GM18508 (cell line): ENCODE measurements around the gene MCM5.
"Not testable (repeated sequence)": the region's sequence is repeated elsewhere in the genome, so short reads cannot be mapped to it uniquely, and the experiment has no call there.

Source experiments
- ATAC-seq: cut with Tn5 transposase; IDR thresholded peaks from one replicate; pipeline ENCODE4 v1.9.1; 2021; ENCODE audit warnings: moderate number of reproducible peaks; ENCODE audit not compliant: insufficient read depth, unreplicated experiment

Gene MCM5

DNA sequence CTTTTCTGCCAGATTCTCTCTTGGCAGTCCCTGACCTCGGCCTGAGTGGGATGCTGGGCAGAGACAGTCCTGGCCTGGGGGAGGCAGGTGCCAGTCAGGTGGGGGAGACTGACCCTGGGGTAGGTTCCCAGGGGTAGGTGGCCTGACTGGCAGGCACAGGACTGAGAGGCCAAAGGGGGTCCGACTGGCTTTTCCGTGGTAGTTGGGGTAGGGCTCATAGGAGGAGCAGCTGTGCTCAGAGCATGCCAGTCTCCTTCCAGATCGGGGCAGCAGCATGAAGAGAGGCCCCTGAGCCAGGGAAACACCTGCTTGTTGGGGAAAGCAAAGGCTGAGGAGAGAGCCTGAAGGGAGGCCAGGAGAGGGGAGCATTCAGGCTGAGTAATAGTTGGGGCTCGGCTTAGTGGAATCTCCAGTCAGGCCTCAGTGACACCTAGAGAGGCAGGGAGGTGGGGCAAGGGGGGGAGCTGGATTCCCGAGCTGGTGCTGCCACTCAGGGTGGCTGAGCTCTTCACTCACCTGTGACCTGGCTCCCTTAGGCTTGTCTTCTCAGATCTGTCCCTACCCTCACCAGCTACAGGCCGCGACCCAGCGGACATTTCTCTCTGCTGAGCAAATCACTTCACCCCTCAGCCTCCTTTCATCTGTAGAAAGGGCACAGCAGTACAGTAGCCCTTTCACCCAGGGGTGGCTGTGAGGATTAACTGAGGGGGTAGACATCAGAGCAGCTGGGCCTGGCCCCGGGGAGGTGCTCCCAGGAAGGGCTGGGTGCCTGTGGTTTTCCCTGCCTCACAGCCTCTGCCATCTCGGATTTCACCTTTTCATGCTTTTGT is 26.2 kb downstream of the MCM5 start:
- no peak for ATAC-seq

DNA sequence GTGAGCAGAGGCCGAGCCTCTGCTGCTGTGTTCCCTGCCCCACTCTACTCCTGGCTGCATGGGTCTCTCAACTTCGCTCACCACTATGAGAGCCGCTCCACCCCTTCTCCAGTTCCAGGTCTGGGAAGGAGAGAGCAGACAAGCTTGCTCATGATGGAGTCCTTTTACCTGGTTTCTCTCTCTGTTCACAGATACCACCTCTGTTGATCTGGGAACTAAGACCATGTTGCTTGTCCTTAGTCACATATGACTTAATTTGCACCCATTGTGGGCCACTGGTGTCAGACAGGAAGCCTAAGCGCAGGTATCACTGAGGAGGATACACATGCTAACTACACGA is 26.8 kb downstream of the MCM5 start:
- no peak for ATAC-seq

DNA sequence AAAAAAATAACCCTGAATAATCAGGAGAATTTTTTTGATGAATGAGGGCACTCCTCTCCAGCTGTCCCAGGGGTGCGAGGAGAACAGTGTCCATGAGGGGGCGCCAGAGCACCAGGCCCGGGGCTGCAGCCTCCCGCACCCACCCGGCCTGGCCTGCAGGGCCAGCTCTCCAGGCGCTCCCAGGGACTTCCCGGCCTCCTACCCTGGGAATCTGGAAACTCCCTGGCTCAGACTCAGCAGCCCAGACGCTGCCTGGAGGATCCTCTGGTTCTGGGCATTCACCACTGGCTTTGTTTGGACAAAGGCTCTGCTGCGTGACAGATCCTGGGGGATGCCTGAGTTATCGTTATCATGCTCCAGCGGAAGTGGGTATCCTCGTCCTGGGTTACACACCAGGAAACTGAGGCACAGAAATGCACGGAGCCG is 31.0 kb downstream of the MCM5 start:
- ATAC-seq = no peak

DNA sequence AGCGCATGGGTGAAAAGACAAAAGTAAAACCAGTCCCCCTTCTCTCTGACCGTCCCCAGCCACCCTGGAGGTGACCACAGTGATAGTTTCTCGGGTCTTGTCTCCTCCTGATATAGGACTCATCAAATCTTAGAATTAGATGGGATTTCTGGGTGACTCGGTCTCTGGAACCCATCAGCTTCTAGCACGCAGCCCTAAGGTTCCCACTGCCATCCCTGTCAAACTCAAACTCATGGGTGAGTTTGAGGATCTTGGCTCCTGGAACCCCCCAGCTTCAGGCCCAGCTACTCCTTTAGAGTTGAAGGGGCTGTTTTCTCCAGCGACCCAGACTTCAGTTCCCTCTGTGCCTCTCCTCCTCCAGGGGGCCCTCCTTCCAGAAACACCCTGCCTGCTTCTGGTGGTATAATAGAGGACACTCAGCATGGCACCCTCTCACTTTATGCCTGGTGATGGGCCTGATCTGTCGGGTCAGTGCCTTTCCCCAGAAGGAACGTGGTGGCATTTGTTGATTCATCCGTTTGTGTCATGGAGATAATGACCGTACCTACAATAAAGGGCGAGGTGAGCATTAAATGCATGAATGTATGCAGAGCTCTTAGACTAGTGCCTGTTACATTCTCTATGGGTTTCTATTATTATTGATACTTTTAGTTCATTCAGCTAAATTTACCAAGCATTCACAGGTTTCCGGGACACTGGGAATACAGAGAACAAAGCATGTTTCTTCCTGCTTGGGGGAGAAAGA is 31.7 kb downstream of the MCM5 start:
- no peak for ATAC-seq

DNA sequence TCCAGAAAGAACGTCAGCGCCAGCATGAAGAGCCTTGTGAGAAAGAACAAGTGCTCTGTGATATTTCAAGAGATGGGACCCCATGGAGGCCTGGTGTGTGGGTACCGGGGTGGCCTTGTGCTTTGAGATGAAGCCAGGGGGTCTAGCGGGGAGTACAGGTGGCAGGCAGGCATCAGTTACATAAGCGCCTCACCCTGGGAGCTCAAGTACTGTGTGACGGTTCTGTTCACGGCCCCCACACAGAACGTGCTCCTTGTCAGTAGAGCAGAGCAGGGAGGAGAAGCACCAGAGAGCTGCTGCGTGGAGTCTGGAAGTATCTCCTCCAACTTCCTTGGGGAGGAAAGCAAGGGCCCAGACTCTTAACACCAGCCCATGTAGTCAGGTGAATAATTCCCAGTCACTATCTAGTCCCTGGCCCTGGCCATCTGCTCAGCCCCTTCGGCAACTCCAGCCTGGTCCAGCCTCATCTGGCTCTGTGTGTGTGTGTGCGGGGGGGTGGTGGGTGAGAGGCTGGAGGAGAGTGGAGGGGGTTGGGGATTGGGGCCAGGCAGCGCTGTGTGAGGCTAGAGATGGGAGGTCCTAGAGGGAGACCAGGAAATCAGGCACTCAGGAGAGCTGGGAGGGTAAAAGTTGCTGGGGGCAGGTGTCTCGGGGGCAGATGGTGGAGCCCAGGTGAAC is 32.4 kb downstream of the MCM5 start:
- no peak for ATAC-seq

DNA sequence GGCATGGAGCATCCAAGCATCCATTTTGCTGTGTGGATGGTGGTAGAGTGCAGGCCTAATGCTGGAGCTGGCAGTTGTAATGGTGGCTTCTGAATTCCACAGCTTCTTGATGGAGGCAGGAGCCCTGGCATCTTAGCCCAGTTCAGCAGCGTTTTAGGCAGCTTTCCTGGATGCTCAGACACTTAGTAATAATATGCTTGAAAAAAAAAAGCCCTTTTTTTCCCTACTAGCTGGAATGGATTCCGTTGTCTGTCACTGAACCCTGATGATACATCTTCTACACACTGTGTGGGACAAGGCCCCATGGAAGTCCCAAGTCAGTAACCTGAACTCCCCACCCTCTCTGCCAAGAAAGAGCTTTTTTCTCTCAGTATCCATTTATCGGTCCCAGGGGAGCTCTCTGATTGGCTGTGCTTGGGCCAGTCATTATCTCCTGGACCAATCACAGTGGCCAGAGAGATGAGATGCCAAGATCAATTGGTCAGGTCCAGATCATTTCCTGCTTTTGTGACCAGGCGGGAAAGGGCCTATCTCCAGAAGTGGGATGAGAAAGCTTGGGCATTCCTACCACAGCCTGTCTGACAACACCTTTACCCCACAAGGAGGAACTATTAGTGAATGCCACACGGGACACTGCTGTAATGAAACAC is 34.2 kb downstream of the MCM5 start:
- ATAC-seq = no peak

DNA sequence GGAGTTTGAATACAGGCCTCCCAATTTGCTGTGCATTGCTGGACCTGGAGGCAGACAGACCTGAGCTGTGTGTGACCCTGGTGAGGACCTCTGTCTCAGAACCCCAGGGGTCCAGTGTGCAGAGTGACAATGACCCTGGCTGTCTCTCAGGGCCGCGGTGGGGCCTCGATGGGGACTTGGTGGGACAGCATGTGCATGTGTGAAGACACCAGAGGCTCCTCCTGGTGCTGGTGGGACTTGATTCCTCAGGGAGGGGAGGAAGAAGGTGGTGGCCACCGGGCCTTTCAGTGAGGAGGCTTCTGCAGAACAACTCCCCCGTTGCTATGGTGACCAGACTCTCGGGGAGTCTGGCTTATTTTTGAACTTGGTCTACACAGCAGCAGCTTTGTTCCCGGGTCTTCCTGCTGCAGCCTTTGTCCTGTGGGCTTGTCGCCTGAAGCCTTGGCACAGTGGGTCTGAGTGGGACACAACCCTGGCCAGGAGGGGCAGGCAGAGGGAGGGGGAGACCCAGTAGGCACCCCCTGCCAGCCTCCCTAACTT is 35.3 kb downstream of the MCM5 start:
- no peak for ATAC-seq

DNA sequence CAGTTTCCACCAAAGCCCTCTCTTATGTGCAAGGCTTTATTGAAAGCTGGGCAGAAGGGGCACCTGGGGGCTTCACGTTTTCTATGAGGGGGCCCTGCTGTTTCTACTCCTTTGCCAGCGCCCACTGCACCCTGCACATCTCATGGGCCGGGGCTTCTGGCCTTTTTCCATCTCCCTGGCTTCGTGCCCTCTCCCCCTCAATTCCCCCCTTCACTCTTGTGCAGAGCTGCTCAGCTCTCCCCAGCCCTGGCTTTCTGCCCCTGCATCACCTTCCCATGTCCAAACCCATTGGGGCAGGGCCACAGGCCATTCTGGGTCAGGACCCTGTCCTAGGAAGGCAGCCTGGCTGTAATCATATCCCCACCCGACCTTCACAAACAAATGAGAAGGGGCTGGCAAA is 36.5 kb downstream of the MCM5 start:
- no peak for ATAC-seq

DNA sequence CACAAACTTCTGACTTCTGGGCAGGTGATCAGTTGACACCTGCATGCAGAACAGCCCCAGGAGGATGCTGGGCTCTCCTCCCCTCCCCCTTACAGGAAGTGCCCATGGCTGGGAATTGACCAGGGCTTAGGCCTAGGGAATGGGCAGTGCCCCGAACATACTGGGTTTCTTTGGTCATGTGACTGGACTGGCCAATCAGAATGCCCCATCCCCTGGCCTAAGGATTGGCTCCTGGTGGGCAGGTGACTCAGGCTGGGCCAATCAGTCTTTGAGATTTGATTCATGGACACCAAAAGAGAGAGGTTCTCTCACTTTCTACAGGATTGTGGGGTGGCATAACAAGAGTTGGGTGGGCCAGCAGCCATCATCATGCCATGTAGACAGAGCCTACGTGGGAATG is 37.1 kb downstream of the MCM5 start:
- no peak for ATAC-seq

DNA sequence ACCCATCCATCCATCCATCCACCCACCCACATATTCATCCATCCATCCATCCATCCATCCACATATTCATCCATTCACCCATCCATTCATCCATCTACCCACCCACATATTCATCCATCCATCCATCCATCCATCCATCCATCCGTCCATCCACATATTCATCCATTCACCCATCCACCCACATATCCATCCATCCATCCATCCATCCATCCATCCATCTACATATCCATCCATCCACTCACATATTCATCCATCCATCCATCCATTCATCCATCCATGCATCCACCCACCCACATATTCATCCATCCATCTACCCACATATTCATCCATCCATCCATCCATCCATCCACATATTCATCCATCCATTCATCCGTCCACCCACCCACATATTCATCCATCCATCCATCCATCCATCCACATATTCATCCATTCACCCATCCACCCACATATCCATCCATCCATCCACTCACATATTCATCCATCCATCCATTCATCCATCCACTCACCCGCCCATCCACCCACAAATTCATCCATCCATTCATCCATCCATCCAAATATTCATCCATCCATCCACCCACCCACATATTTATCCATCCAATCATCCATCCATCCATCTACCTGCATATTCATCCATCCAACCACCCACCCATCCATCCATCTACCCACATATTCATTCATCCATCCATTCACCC is 38.9 kb downstream of the MCM5 start:
- ATAC-seq = not testable (repeated sequence)

DNA sequence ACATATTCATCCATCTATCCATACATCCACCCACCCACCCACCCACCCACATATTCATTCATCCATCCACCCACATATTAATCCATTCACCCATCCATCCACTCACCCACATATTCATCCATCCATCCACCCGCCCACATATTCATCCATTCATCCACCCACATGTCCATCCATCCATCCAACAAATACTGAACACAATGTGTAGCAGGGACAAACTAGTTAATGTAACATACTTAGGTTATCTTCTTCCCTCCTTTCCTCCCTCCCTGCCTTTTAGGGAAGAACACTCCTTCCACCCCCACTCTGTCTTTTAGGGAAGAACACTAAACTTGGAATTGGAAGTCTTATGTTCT is 39.4 kb downstream of the MCM5 start:
- ATAC-seq = no peak

DNA sequence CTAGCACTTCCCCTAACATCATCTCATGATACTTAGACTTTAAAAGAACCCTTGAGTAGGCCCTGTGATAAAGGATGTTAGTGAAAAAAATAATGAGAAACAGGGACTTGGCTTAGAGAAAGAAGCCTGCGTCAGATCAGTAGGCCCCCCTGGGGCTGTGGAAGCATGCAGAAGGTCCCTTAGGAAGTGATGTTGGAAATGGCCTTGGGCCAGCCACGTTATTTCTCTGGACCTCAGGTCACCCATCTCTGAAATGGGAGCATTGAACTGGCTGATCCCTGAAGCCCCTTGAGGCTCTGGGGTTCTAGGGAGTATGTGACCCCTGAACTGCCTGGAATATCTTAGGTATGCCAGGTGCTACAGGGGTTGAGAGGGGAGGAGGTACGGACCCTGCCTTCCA is 40.2 kb downstream of the MCM5 start:
- no peak for ATAC-seq

DNA sequence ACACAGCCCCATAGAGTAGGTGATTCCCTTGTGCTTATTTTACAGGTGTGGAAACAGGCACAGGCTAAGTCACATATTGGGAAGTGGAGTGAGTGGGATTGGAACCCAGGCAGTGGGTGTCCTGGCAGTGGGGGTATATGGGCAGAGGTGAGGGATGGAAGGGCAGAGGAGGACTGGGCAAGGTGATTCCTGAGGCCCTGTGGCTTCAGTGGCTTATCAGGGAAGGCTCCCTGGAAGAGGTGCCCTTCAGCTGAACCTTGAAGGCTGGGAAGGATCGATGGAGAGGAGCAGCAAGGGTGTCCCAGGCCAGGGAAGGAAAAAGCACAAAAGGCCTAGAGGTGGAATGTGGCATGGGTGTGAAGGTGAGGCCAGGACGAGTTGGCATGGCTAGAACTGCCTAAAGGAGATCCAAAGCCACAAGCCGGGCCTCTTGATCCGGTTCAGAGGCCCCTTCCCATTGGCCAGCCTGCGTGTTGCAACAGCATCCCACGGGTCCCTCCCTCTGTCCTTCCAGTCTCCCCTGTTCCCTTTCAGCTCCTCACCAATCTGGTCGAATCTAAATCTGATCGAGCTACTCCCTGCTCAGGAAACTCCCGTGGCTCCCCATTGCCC is 41.7 kb downstream of the MCM5 start:
- ATAC-seq = no peak

DNA sequence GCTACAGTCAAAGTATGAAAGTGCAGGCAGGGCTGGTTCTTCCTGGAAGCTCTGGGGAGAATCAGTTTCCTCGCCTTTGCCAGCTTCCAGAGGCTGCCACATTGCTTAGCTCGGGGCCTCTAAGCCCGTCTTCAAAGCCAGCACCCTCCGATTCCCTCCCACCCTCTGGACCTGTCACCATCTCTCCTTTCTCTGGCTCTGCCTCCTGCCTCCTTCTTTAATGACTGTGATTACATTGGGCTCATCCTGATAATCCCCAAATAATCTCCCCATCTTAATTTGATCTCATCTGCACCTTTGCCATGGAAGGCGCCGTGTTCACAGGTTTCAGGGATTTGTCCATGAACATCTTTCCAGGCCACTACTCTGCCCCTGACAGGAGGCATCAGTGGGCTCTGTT is 42.5 kb downstream of the MCM5 start:
- no peak for ATAC-seq

DNA sequence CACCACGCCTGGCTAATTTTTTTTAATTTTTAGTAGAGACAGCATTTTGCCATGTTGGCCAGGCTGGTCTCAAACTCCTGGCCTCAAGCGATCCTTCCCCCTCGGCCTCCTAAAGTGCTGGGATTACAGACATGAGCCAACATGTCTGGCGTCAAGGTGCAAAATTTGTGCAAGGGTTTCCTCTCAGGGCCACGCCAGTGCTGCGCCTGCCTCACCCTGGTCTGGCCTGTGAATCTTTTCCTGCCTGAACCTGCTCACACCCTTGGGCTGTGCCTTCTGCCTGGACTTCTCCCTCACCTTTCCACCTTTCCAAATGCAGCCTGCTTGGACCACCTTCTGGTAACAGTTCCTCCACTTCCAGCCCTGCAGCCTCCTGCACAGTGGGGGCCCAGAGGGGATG is 43.4 kb downstream of the MCM5 start:
- no peak for ATAC-seq

DNA sequence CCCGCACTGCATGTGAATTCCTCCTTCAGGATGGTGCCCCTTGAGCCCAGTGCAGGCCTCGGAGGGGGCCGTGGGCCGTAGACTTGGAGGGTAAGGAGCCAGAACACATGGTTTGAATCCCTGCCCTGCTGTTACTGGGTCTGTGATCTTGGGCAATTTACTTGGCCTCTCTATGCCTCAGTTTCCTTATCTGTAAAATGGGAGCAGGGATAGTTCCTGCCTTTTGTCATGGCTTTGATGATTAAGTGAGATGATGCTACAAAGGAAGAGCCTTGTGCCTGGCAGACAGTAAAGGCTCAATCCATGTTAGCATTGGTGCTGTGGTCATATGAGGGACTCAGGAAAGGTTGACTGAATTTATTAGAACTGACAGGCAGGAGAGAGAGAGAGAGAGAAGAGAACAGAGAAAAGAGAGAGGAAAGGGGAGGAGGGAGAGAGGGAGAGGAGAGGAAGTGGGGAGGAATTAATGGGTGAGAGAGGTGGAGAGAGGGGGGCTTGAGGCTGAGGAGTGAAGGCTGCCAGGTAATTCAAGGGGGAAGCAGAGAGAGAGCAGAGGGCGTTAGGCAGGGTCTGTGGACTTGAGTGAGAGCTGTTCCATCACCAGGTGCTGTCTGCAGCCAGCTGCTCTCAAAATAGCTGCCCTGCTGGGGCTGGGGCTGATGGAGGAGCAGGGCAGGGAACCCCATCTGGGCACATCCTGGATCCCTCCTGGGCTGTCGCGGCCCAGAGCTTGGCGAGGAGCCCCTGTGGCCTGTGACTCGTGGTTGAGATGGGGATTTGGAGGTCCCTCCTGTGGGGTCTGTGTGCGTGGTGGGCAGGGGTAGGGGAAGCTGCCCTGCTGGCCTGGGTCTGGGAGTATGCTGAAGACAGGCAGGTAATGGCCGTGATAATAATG is 44.1 kb downstream of the MCM5 start:
- no peak for ATAC-seq

DNA sequence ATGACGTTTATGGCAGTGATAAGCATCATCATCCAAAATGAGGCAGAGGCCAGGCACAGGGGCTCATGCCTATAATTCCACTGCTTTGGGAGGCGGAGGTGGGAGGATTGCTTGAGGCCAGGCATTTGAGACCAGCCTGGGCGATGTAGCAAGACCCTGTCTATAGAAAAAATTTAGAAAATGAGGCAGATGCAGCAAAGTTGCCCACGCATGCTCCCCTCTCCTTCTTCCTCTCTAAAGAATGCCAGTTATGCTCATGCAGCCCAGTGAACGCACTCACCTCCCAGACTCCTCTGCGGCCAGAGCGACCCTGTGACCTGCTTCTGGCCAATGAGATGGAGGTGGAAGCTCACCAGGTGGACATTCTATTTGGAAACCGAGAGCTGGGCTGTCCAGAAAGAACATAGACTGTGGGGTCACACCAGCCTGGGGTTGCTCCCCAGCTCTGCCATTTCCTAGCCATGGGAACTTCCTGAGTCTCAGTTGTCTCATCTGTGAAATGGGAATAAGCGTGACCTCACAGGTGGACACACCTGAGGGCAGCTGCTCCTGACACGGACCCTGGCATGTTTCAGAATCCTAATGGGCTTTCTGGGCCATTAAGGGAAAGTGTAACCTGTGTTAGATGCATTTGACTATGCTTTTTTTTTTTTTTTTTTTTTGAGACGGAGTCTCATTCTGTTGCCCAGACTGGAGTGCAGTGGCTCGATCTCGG is 44.9 kb downstream of the MCM5 start:
- ATAC-seq = no peak

DNA sequence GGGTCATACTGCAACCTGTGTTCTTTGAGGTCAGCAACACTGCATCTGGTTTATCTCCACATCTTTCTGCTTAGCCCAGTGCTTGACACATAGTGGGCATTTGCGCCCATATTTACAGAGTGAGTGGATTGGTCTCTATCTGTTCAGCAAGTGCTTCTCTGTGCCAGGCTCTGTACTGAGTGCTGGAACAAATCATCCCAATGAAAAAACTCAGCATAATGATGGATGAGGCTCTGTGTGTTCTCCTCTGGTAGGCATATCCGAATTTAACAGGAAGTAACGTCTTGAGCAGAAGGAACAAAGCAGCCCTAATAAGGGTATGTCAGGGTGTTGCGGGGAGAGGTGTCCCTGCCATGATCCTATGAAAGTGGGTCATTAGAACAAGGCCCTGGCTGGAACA is 46.0 kb downstream of the MCM5 start:
- ATAC-seq = no peak
